OCI-LY3 (cell line): ENCODE results near the gene CMTM3.

Experiments
- H2AFZ ChIP-seq: fragments of 200-600, 300-600 bp; shearing (Covaris generic); 2 replicates; pipeline ENCODE4 v1.6.0; 2014; ENCODE audit warnings: antibody characterized with exemption, low read depth, low read length
- H3K27ac ChIP-seq: fragments of 200-600, 300-600 bp; sonication (generic); 2 replicates; pipeline ENCODE4 v1.5.1; 2014; ENCODE audit warnings: mild to moderate bottlenecking, low read length, moderate library complexity, mixed read lengths
- H3K27me3 ChIP-seq: fragments of 200-600, 300-600 bp; sonication (generic); 2 replicates; pipeline ENCODE4 v1.6.1; 2014; ENCODE audit warnings: low read depth, low read length, mixed read lengths
- H3K36me3 ChIP-seq: fragments of 200-600, 300-600 bp; sonication (generic); replicated peaks from 2 replicates; pipeline ENCODE3; 2014; ENCODE audit warnings: low read depth, low read length, mixed read lengths
- H3K4me1 ChIP-seq: fragments of 300-600, 200-600 bp; sonication (generic); 2 replicates; pipeline ENCODE4 v1.6.1; 2014; ENCODE audit warnings: low read length, mixed read lengths
- H3K4me2 ChIP-seq: fragments of 200-600, 300-600 bp; sonication (generic); 2 replicates; pipeline ENCODE4 v1.6.1; 2014; ENCODE audit warnings: low read length, mixed read lengths
- H3K4me3 ChIP-seq: fragments of 300-600, 200-600 bp; sonication (generic); 2 replicates; pipeline ENCODE4 v1.5.1; 2014; ENCODE audit warnings: antibody characterized with exemption, mild to moderate bottlenecking, low read length, moderate library complexity
- H3K79me2 ChIP-seq: fragments of 300-600, 200-600 bp; shearing (Covaris generic); 2 replicates; pipeline ENCODE4 v1.6.1; 2014; ENCODE audit warnings: mild to moderate bottlenecking, low read length, mixed read lengths
- H3K9ac ChIP-seq: fragments of 300-600, 200-600 bp; shearing (Covaris generic); 2 replicates; pipeline ENCODE4 v1.6.0; 2014; ENCODE audit warnings: mild to moderate bottlenecking, low read length, moderate library complexity
- H3K9me3 ChIP-seq: fragments of 200-600, 300-600 bp; shearing (Covaris generic); 2 replicates; pipeline ENCODE4 v1.6.1; 2014; ENCODE audit warnings: low read length, mixed read lengths; ENCODE audit not compliant: insufficient read depth
- H4K20me1 ChIP-seq: fragments of 200-600, 300-600 bp; sonication (generic); 2 replicates; pipeline ENCODE4 v1.6.1; 2016; ENCODE audit warnings: low read length, mixed read lengths; ENCODE audit not compliant: insufficient read depth
- EZH2phosphoT487 ChIP-seq: fragments of 200-600 bp; shearing (Covaris generic); IDR thresholded peaks from 2 replicates; pipeline ENCODE4 v1.6.1; 2018; ENCODE audit warnings: antibody characterized with exemption, mixed run types, low read depth
- TF ChIP-seq, protein P1 (sequence below): fragments of 200-600, 300-600 bp; sonication (generic); IDR thresholded peaks from 2 replicates; pipeline ENCODE4 v1.5.1; 2014; ENCODE audit warnings: antibody characterized with exemption, low read length, low read depth

The CMTM3 gene

DNA sequence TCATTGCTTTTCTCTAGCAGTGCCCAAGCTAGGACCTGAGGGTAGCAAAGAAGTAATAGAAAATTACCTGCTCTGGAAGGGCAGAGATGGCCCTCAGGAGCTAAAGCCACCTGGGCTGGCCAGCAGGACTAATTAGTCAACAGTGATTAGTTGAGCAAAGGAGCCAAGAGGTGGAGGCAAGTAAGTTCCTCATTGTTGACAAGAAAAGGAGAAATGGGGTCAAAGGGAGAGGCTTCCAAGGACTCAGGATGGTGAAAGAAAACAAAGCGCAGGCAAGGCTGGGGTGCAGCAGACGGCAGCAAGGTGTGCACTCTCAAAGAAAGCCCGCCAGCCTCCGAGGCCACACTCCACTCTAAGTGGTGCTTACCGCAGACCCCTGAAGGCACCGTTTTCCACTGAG lies 47.5 kb downstream of the CMTM3 start:
- TF ChIP-seq, protein P1, sequence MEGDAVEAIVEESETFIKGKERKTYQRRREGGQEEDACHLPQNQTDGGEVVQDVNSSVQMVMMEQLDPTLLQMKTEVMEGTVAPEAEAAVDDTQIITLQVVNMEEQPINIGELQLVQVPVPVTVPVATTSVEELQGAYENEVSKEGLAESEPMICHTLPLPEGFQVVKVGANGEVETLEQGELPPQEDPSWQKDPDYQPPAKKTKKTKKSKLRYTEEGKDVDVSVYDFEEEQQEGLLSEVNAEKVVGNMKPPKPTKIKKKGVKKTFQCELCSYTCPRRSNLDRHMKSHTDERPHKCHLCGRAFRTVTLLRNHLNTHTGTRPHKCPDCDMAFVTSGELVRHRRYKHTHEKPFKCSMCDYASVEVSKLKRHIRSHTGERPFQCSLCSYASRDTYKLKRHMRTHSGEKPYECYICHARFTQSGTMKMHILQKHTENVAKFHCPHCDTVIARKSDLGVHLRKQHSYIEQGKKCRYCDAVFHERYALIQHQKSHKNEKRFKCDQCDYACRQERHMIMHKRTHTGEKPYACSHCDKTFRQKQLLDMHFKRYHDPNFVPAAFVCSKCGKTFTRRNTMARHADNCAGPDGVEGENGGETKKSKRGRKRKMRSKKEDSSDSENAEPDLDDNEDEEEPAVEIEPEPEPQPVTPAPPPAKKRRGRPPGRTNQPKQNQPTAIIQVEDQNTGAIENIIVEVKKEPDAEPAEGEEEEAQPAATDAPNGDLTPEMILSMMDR = no peak
- no peak for TF ChIP-seq EZH2phosphoT487
- Histone ChIP-seq H3K9ac (no peak overlapping the region), H4K20me1 (no peaks in the 10 kb centered on the region), H3K4me1 (peaks cover 9% of the 10 kb centered on the region), H3K27me3 (no peaks in the 10 kb centered on the region; the same call in 1 of the 2 replicates), H3K79me2 (no peaks in the 10 kb centered on the region), H3K36me3 (no peaks in the 10 kb centered on the region), H3K9me3 (no peaks in the 10 kb centered on the region), H3K4me3 (no peak overlapping the region), H3K27ac (no peak overlapping the region), H2AFZ (no peak overlapping the region), H3K4me2 (no peak overlapping the region)

DNA sequence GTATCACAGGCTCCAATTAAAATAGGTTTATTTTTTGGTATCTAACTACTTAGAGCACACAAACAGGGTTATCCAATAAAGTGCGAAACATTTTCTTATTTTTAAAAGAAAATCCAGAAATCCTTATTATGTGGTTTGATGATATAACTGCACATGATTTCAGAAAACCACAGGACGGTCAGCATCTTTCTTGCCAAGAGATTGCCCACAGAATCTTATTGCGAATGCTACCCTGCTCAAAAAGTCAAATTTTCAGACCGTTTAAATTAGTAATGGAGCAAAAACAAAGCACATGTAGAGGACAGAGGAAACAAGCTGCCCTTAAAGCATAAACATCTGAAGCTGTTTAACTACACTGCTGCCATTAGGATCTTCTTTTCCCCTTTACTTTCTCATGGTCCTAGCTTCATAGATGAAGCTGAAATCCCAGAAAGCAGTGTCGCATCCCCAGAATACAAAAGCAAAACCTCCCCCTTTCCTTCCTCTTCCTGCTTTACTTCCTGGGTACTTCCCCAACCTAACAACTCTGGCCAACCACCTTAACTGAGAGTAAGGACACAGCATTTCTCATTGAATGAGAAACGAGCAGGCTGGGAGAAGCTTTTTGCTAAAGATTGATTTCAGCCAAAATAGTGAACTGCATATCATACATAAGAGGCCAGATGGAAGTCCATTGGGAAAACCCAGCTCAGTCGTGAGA lies 48.3 kb downstream of the CMTM3 start:
- Histone ChIP-seq H2AFZ (no peak overlapping the region), H3K4me1 (peaks cover 9% of the 10 kb centered on the region), H4K20me1 (no peaks in the 10 kb centered on the region), H3K27ac (no peak overlapping the region), H3K9ac (no peak overlapping the region), H3K79me2 (no peaks in the 10 kb centered on the region), H3K4me3 (no peak overlapping the region), H3K36me3 (no peaks in the 10 kb centered on the region), H3K4me2 (no peak overlapping the region), H3K27me3 (no peaks in the 10 kb centered on the region; the same call in 1 of the 2 replicates), H3K9me3 (no peaks in the 10 kb centered on the region)
- no peak for TF ChIP-seq EZH2phosphoT487
- TF ChIP-seq, protein P1 = no peak

DNA sequence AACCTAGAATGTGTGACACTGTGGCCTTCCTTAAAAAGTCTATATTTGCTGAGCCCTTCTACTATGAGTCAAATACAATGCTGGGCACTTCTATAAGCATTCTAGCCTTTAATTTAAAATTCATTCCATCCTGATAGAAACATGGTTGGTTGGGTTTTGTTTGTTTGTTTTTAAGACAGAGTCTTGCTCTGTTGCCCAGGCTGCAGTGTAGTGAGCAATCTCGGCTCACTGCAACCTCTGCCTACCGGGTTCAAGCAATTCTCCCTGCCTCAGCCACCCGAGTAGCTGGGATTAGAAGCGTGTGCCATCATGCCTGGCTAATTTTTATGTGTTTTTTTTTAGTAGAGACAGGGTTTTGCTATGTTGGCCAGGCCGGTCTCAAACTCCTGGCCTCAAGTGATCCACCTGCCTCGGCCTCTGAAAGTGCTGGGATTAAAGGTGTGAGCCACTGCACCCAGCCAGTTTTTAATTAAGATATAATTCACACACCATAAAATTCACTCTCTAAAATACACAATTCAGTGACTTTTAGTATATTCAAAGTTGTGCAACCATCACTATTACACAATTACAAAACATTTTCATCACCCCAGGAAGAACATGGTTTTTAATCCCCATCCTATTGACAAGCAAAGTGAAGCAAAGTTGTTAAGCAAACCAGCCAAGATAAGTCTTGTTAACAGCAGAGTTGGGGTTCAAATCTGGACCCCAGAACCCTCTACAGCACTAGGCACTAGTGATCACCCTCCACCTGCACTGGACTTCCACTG lies 49.3 kb downstream of the CMTM3 start:
- Histone ChIP-seq H3K9me3 (no peaks in the 10 kb centered on the region), H2AFZ (no peak overlapping the region)

DNA sequence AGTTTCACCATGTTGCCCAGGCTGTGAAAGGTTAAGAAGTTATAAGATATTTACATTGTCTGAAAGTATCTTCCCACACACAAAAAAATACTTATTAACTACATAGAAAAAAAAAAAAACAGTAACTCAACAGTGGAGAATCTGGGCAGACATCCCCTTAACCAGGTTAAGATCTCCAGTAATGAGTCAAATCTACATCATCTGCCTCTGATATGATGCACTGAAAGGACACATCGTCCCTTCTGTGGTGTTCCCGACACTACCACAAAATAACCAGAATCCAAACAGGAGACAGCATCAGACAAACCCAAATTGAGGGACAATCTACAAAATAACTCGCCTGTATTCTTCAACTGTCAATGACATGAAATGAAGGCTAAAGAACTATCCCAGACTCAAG lies 52.0 kb downstream of the CMTM3 start:
- H2AFZ ChIP-seq = no peak overlapping the region
- TF ChIP-seq, protein P1 = no peak

More for the DNA sequence above, 49.3 kb downstream of the CMTM3 start:
- no peaks in the 10 kb centered on the region for H3K79me2 ChIP-seq
- H3K4me2 ChIP-seq = no peak overlapping the region
- H3K4me3 ChIP-seq = no peak overlapping the region
- H4K20me1 ChIP-seq = no peaks in the 10 kb centered on the region
- H3K27me3 ChIP-seq = no peaks in the 10 kb centered on the region; the same call in 1 of the 2 replicates
- no peaks in the 10 kb centered on the region for H3K36me3 ChIP-seq
- TF ChIP-seq EZH2phosphoT487 = no peak
- TF ChIP-seq, protein P1 = no peak
- no peak overlapping the region for H3K27ac ChIP-seq
- H3K4me1 ChIP-seq = peaks cover 12% of the 10 kb centered on the region
- no peak overlapping the region for H3K9ac ChIP-seq

More for the DNA sequence above, 52.0 kb downstream of the CMTM3 start:
- no peak overlapping the region for H3K4me3 ChIP-seq
- no peaks in the 10 kb centered on the region for H3K79me2 ChIP-seq
- no peaks in the 10 kb centered on the region for H3K36me3 ChIP-seq
- H4K20me1 ChIP-seq = no peaks in the 10 kb centered on the region
- peaks cover 8% of the 10 kb centered on the region; the same call in 1 of the 2 replicates for H3K4me1 ChIP-seq
- no peak overlapping the region for H3K9ac ChIP-seq
- H3K27ac ChIP-seq = no peak overlapping the region
- no peak overlapping the region for H3K4me2 ChIP-seq
- H3K9me3 ChIP-seq = no peaks in the 10 kb centered on the region
- no peaks in the 10 kb centered on the region; the same call in 1 of the 2 replicates for H3K27me3 ChIP-seq
